NCI-H1436 (cell line): ENCODE measurements around the gene IFRD2.

Source experiments
- DNase-seq: peaks from one replicate; lab custom pipeline; 2025; lab: John Stamatoyannopoulos, UW

The IFRD2 gene

DNA sequence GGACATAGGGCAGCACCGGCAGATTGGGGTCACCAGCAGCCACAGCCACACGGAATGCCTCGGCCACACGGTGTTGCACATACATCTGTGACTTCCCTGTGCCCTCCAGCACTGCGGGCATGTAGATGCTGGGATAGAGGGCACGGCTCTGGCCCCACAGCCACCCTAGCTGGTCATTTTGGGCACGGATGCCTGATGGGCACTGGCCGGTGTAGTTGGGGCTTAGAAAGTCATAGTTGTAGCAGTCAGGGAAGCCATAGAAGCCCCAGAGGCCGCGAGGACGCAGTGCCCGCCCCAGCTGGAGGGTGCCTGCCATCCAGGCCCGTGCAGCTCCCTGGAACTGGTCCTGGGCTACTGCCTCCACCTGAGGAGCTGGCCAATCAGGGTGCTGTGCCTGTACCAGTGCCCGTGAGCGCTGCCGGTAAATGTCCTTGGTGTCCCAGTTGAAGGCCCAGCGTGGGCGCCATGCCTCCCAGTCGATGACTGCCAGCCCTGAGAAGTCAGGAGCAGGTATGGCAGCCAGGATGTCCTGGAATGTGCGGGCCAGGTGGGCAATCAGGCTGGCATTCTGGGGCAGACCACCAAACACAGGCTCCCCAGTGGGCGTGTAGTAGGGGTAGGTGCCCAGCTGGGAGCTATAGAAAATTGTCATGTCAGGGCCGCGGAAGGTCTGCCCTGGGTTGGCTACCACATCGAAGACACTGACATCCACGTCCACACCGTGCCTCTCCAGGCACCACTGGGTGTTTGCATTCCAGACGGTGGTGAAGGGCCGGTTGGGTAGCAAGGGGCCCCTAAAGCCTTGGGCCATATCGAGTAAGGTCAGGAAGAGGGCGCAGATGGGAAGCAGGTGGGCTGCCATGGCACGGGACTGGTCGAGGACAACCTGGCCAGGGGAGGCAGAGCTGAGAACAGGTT lies 10.1 kb upstream of the IFRD2 start:
- no peak for DNase-seq

DNA sequence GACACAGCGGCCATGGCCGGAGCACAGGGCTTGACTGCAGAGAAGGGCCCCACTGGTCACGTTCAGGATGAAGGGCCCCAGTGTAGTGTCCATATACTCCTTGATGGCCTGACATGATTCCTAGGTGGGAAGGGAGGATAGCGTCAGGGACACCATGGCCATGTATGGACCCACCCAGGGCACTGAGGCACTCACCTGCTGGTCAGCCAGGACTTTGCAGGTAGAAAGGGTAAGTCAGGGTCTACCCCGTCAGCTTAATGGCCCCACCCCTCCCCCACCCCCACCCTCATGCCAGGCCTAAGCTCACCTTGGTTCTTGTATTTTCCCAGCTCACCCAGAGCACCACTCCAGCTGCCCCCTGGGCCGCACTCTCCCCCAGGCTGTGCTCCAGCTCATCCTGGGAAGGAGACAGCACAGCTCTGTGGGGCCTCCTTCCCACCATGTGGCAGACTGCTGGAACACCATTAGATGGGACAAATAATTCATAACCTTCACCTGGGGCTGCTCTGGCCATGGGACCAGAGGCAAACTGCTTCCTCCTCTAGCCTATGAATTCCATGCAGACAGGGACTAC lies 8.5 kb upstream of the IFRD2 start:
- DNase-seq = no peak

DNA sequence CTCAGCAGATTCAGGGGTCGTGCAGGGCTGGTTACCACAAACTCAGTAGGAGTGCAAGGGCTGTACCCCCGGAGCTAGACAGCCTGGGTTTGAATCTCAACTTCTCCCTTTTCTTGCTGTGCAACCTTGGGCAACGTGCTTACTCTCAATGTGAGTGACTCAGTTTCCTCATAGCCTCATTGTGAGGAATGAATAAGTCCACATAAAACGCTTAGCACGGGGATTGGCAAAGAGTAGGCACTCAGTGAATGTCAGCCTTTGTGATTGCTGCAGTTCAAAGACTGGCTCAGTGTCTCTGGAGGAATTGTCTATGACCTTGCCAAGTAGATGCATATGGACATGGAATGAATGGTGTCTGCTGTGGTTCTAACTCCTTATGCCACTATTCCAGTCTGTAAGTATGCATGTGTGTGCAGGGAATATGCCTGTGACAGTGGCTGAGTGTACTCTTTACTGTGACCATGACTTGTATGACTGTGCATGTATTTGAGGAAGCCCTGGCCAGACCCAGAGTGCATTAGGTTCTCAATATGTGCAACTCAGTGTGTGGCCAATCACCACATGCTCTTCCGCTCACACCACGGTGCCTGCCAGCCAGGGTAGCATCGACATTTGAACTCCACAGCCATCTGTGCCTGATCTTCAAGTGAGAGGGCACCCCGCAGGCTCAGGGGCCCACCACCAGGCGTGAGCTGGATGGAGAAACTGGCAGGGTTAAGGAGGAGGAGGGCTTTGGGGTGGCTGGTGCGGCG lies 7.9 kb upstream of the IFRD2 start:
- no peak for DNase-seq

DNA sequence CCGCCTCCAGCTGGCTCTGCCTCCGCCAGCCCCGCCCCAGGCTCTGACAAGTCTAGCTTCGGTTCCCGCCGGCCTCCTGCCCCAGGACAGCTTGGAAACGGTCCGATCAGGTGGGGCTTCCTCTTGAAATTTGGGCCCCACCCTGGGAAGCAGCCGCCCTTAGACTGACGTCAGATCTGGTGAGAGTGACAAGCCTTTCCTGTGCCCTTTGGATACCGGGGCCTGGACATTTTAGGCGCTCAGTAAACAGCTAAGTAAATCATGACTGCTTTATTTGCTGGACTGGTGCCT lies 7.4 kb upstream of the IFRD2 start:
- DNase-seq = no peak

DNA sequence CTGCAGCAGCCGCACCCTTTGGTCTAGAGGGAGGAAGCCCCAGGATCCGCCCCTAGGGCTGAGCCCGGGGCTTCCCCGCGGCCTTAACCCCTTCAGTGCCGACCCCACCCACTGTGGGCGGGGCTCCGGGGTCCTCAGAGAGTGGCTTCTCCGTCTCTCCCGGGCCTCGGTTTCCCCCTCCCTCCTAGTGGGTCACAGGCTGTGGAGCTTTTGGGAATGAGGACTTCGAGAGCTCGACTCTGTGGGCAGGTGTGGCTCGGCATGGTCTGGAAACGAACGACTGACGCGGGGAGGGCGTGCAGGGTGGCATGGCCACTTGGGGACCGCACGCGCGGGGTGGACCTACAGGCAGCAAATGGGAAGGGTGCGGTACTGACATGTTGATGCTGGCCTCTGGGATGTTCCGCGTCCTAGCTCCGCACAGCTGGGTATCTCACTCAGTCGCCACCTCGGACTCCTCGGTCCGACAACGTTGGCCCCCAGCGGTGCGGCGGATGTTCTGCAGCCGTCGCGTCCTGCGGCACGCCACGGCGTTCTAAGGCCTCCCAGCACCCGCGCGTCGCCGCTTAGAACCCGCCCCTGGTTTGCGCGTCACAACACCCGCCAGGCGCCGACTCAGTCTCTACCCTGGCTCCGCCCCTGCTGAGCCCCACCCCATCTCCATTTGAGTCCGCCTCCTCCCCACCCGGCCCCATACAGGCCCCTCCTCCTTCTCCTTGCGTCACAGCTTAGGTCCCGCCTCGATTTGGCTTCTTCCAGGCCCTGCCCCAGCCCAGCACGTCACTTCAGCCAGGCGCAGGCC lies 6.8 kb upstream of the IFRD2 start, which contains the start of the genes HYAL3 and NAA80:
Gene HYAL3, minus strand, starts transcription at position 570 of the 802 bp plus-strand sequence. CDS start 3,803 bp downstream, outside the sequence.
Gene NAA80, minus strand, starts transcription at position 570 of the 802 bp plus-strand sequence. CDS start 1,942 bp downstream, outside the sequence.
- DNase-seq = peak; percentile 93

DNA sequence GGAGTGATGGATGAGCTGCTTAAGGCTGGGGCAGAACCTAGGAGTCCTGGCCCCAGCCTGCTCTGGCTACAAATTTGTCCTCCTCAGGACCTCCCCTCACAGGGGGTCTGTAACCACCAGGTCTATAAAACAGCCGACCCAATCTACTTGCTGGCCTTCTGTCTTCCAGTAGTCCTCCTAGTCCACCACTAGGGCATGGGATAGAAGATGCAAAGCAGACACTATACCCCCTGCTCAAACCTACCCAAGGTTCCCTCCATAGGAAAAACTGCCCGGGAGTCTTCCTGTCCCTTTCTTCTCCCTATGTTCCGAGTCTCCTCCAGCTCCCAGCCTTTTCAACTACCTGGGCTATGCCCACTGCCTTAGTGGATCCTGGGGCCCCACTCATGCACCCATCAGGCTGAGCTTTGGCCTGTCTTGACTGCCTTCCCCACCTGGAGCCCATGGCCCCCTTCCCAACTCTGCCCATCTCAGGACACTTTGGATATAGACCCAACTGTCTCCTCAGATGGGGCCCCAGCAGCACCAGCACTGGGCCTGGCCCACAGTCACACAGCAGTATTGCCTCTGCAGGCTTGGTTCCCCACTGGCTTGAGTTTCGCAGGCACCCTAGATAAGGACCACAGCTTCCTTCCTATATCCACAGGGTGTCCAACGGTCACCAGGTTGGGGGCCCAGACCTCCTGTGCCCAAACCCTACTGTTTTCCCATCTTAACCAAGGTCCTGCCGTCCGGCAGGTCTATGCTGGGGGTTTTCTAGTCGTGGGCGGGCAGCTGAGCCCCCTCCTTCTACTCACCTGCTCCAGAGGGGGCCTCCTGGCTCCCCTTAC lies 5.9 kb upstream of the IFRD2 start:
- DNase-seq = no peak

DNA sequence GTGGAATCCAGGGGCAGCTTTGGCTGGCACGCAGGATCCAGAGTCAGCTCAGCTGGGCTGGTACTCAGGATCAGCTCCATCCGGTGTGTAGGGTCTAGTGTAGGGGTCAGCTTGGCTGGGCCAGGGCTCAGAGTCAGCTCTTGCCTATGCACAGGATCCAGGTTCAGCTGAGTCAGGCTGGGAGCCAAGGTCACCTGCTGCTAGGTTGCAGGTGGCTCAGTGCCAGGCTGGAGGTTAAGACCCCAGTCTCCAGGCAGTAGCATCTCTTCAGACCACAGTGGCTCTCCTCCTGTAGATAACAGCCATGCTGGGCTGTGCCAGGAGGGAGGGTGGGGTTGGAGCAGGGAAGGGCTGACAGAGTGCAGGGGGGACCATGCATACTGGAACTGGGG lies 5.2 kb upstream of the IFRD2 start:
- DNase-seq = no peak

DNA sequence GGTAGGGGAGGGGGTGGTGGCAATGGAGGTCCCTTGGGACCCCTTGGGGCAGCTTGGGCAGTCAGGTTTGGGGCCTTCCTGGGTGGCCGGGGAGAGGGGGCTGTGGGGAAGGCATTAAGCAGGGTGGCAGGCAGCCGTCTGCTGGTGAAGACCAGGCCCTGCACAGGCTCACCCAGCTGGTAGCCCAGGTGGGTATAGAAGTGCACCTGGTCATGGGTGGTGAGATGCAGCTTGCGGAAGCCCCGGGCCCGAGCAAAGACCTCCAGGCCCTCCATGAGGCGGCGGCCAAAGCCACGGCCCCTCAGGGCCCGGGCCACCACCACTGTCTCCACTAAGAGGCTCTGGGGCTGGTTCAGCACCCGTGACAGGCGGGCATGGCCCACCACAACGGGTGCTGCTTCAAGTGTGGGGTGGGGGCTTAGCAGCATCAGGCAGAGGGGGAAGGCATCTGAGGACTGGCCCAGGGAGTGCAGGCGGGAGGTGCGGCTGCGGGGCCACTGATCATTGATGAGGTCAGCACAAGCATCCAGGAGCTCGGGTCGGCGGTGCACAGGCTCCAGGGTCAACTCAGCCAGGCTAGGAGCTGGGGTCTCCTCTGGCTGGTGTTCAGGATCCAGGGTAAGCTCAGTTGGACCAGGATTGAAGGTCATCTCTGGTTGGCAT lies 4.6 kb upstream of the IFRD2 start:
- no peak for DNase-seq

DNA sequence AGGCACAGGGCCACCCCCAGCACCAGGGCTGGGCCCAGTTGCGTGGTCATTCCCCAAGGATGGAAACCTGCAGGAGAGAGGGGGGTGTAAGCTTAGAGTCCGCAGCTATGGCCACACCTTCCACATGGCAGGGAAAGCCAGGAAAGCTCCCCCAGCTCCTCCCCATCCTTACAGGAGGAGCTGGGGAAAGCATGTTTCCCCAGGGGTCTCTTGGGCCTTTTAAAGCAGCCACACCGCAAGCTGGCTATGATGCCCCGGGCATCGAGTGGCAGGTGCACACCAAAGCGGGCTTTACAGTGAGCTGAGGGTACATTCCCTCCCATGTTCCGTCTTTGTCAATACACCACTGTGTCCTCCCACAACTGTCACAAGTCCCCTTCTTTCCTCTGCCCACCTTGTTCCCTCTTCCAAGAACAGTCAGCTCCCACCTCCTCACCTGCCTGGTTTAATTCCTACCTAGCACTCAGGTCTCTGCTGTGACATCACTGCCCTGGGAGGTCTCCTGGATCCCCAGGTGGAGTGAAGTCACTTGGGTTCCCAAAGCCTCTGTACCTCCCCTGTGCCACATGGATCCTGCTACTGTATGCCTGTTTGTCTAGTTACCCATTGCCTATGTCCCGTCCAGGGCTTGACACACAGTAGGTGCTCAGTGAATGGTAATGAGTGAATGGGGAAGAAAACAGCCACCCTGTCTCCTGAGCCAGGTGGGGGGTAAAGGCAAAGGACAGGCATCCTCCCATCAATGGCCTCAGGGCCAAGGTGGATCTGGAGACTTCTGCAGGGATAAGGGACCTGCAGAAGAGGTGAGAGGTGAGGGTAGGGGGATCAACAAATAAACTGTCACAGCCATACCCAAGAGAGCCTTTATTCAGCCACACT lies 3.6 kb upstream of the IFRD2 start:
- no peak for DNase-seq

DNA sequence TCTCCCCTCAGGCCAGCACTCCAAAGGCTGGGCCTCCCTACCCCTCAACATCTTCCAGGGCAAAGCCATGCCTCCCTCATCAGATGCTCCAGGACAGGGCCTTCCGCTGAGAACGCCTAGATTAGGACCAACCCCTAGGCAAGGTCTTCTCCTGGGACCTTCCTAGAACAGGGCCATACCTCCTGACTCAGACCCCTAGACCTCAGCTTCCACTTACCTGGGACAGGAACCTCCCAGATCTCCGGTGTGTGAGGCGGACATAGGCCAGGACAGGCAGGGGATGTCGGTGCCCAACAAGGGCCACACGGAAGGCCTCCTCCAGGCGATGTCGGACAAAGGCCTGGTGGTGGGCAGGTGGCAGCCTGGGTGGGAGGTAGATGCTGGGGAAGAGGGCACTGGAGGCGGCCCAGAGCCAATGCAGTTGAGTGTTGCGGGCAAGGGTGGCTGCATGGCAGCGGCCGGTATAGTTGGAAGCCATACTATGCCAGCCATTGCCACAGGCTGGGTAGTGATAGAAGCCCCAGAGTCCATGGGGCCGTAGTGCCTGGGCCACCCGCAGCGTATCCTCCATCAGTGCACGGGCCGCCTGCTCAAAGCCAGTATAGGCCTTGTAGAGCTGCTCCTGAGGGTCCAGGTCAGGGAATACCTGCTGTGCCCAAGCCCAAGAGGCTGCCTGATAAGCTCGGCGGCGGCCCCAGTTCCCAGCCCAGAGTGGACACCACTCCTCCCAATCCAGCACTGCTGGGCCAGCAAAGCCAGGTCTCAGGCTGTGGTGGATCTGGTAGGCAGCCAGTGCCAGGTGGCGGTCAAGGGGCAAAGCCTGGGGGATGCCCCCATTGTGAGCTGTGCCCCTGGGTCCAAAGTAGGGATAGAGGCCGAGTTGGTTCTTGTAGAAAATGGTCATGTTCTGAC lies 2.5 kb upstream of the IFRD2 start:
- DNase-seq = no peak

DNA sequence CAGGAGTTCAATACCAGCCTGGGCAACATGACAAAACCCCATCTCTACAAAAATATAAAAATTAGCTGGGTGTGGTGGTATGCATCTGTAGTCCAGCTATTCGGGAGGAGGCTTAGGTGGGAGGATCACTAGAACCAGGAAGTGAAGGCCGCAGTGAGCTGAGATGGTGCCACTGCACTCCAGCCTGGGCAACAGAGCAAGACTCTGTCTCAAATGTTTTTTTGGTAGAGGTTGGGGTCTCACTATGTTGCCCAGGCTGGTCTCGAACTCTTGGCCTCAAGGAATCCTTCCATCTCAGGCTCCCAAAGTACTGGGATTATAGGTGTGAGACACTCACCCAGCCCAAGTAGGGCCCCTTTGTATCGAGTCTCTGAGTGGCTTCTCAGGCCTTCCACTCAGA lies 1.9 kb upstream of the IFRD2 start:
- DNase-seq = no peak

DNA sequence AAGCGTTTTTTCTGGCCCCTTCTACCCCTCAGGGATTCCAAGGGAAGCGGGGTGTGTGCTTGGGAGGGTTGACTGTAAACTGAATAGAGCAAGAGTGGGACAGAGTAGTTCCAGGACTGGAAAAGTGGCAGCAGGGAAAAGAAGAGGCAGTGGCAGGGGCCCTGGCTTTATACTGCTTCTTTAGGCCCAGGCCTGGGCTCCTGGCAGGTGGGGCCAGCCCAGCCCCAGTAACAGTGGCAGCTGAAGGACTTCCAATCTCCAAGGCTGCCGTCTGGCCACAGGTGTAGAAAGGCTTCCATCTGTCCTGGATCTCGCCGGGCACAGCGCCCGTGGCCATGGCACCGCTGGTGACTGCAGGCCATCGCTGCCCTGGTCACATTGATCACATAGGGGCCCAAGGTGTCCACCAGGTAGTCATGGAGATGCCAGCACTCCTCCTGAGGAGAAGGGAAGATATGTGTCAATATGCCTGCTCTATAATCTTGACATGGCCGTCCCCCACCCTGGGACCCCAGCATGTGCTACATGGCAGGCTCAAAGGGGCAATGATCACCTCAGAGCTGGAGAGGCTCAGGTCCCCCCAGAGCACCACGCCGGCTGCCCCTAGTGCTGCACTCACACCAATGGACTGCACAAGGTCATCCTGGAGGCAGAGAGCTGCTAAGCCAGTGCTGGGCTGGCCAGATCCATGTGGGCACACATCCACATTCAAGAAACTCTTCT lies 1.0 kb upstream of the IFRD2 start:
- no peak for DNase-seq

DNA sequence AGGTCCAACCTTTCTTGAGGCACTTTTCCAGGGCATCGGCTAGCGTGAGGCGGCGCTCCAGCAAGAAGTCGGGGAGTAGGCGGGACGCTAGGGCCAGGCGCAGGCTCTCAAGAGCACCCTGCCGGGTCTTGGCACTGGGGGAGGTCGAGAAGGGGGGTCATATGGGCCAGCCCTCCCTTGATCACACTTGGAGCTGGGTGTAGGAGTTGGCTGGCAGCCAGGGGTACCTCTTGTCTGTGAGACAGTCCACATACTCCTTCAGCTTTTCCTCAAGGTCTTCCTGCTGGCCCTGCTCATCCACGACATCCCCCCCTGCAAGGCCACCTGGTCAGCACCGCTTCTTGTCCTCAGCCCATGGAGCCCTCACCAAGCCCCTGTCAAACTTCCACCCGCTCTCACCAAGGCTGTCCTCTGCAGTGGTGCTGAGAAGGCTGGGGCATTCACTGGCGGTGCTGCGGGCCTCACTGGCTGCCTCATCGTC lies 2.0 kb downstream of the IFRD2 start:
- no peak for DNase-seq

DNA sequence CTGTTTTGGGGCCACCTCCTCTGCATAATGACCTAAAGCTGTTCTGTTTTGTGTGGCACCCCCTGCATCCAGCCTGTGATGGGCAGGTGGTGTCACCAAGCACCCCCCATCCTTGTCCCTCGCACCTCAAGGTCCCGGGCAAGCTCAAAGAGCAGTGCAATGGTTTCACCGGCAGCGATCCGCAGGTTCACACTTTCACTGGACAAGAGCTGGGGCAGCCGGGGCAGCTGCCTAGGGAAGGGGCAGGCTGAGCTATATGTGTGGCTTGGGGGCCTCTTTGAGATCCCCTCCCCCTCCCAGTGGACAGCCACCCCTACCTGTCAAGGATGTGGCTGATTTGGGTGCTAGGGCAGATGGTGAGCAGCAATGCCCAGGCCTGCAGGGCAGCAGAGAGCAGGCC lies 3.1 kb downstream of the IFRD2 start:
- no peak for DNase-seq

DNA sequence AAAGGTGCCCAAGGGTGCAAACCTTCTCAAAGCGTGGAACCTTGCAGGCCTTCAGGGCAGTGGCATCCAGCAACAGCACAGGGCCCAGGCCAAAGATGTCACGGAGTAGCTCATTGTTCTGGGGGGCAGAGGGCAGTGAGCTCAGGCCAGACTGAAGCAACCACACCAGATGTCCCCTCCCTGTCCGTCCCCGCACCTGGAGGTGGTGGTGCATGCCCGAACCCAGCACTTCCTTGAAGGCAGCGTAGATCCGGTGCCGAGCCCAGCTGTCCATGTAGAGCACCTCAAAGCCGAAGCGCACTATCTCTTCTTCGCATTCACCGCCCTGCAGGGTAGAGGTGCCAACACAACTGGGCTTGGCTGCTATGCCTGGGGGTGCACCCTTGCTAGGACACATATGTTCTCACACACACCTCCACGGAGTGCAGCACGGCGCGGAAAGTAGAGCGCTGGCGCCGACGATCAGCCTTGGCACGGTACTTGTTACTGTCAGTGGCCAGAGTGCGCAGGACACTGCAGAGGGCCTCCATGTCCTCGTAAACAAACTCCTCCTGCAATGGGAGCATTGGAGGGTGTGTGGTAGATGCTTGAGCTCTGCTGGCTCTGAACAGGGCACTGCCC lies 3.7 kb downstream of the IFRD2 start:
- no peak for DNase-seq

DNA sequence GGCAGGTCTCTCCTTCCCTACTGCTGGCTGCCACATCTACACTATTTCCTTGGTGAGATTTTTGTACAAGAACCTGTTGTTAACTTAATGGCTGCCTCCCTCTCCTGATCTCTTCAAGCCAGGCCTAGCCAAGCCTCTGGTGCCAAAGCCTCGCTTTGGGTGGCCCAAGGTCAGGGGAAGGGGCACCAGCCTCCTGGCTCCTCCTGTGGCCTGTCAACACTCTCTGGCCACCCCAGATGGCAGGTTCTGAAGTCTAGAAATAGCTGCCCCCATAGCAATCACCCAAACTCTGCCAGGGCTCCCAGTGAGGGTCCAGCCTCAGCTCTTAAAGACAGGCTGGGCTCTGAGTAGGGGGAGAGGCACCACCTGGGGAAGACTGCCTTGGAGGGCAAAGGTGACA lies 5.0 kb downstream of the IFRD2 start:
- no peak for DNase-seq
